Effector CD4-positive, alpha-beta T cell (primary cell): ENCODE results near the gene TSKU.
"Not testable (repeated sequence)": the region's sequence is repeated elsewhere in the genome, so short reads cannot be mapped to it uniquely, and the experiment has no call there.

Source experiments
- DNase-seq: peaks from one replicate; pipeline ENCODE4 v3.0.0-alpha.2; 2020

Gene TSKU

DNA sequence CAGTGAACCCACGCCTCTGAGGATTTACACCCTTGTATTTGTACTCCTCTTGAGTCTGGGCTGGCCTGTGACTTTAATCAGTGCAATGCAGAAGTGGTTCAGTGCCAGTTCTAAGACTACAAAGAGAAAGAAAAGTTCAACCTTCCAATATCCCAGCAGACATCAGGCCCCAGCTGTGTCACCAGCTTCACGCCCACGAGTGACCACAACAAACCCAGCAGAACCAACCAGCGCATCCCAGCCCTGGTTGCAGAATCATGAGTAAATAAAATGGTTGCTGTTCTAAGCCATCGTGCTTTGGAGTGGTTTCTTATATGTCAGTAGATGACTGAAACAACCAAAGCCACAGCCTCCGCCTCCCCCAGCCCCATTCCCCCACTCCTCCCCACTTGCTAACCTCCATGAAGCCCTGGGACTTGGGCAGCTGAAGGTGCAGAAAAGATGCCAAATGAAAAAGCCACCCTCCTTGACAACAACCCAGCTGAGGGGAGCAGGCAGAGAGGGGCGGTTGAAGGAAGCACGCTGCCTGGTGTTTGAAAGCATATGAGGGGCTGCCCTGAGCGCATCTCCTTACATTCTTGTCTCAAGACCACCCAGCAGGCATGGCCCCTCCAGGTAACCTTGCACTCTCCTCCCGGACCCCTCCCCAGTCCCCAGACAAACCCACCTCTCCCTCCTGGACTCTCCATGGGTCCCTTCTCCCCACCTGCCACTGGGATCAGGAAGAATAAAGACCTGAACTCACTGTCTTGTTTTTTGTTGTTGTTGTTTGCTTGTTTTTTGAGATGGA, 20.9 kb downstream of the TSKU start:
- DNase-seq: no peak

DNA sequence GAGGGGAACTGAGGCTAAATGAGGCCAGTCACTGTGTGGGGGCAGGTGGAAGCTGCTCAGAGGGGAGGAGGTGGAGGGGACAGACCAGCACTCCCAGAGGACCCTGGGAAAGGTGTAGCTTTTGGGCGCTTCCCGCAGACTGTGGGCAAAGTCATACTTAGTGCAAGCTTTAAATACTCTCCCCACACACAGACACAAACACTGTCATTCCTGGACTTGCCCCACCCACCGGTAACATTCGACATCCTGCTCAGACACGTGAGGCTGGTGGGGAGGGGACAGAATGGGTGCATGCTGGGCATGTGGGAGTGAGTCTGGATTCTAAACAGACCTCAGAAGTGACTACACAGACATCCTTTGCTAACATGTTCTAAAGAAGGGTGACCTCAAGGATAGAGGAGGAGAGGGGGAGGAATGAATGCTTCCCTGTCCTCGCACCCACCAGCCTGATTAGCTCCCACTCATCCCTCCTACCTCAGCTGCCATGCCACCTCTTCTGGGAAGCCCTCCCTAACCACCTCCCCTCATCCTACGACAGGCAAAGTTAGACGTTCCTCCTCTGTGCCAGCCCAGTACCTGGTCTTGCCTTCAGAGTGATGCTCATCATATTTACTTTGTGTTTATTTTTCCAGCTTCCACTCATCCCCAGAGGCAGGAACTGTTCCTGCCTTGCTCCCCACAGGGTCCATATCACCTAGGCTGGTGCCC, 22.2 kb downstream of the TSKU start:
- DNase-seq: no peak

DNA sequence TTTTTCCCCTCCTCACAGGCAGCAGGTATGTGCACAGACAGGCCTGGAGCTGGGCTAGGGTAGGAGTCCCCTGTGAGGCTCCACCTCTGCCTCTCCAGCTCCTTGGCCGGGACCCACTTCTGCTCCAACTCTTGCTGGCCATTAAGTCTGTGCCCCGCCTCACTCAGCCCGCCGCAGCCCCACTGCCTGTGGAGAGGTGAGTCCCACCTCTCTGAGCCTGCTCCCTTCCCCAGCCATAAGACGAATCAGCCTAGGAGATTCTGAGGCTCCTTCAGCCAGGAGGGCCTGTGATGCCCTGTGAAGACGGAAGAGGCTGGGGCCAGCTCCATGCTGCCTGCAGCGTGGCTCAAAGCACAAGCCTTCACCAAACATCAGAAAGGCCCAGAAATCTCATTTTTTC, 23.0 kb downstream of the TSKU start:
- DNase-seq: no peak

DNA sequence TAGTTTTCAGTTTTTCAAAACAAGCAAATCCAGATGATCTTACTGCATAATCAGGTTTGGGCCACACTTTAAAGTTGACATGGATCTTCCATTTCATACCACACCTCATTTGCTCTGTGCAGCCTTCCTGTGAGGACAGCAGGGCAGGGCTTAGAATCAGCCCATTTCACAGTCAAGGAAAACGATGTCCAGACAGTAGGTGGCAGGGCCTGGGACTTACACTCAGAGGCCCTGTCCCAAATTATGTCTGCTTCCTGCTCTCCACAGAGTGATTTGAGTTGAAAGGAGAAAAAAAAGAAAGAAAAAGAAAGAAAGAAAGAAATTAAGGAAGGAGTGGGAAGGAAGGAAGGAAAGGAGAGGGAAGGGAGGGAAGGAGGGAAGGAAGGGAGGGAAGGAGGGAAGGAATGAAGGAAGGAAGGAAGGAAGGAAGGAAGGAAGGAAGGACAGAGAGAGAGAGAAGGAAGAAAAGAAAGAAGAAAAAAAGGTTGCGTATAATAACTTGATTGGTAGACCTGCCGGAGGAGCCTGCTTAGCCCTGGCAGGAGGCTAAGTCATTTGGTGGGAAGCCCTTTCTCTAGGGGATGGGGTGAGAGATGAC, 23.6 kb downstream of the TSKU start:
- no peak for DNase-seq

DNA sequence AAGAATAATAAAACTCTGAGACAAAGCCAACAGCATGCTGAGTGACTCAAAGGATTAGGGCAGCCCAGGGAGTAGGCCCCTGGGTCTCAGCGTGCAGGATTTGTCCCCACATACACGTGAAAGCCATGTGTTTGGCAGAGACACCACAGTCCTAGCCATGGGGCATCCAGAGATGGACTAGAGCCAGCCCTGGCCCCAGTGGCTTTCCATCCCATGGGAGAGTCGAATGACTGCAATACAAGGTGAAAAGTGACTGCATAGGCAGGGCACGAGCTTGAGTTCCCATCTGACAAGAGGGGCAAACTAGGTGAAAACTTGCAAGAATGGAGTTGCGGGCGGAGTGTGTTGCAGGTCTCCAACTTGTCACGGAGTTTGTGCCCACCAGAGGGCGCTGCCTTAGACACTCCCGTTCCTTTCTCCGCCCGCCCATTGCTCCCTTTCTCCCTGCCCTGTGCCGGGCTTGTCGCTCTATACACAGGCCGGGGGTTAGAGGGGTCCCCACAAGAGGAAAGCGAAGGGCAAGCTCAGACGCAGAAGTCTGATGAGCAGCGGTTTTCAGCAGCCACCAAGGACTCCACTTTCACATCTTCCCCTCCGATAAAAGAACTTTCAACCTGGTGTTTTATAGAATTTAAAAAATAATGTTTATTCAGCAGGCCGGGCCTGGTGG, 24.2 kb downstream of the TSKU start:
- peak; percentile 45 for DNase-seq

DNA sequence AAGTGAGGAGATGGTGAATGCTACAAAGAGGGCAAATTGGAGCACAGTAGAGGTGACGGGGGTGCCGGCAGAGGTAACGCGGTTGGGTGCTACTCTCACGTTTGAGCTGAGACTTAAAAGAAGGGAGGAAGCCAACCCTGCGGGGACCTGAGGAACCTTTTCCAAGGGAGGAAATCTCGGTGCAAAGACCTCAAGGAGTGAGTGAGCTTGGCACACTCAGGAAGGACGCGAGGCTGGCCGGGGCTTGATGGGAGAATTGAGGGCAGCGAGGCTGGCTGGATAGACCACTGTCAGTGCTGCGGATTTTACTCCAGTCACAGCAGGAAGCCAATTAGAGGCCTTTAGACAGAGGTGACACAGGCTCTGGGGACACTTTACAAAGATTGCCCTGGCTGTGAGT, 25.0 kb downstream of the TSKU start:
- DNase-seq: no peak

DNA sequence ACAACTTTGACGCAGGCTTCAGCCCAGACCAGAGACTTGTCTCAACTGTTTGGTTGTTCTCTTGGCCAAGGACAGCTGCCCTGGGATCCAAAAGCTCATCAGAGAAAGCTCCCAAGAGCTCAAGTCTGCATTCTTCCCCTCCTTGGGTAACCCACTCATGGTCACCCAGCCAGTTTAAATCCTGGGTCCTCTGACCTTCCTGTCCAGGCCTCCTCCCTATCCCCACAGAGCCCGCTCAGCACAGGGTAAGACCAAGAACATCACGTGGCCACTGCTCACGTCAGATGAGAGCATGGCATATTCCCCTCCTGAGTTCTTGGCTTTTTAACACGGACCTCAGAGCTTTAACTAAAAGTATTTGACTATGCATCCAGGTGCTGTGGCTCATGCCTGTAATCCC, 25.8 kb downstream of the TSKU start:
- DNase-seq: no peak

DNA sequence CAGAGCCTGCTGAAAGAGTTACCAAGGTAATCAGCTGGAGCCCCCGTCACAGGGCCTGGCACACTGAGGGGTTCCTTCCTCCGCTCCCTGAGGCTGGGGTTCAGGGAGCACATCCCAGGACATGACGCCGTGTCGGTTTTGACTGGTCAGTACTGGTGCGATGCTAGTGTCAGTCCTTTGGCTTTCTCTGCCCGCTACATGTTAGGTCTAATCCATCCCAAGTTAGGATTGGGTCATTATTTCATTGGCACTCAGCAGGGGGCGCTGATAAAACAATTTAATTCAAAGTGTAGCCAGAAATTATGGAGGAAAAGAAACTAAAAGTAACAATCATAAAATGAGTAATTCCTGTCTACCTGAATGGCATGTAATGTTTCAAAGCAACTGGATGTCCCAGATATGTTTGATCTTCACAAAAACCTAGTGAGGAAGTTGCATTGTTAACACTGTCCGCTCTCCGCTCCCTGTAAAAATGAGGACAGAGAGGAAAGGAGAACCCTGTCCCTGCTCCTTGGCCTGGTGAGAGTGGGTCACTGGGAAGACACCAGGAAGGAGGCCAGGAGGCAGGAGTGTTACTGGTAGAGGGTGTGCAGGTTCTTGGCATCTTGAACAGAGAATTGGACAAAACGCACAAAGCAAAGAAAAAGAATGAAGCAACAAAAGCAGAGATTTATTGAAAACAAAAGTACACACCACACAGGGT, 27.1 kb downstream of the TSKU start:
- no peak for DNase-seq

DNA sequence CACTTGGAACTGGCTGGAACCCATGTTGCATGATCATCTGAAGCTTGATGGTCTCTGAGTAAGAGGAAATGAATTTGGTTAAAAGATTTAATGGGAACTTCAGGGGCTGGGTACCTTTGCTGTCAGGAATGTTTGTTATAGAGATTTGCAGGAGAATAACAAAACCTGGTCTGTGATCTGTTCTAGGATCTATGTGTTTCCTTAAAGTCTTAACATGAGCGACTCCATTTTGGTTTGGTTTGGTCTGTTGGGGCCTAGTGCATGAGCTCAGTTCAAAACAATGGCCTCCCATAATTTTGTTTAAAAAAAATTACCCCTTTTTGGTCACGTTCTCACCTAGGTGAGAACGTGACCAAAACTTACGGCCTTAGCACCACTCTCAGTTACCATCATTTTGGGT, 28.1 kb downstream of the TSKU start:
- DNase-seq: no peak

DNA sequence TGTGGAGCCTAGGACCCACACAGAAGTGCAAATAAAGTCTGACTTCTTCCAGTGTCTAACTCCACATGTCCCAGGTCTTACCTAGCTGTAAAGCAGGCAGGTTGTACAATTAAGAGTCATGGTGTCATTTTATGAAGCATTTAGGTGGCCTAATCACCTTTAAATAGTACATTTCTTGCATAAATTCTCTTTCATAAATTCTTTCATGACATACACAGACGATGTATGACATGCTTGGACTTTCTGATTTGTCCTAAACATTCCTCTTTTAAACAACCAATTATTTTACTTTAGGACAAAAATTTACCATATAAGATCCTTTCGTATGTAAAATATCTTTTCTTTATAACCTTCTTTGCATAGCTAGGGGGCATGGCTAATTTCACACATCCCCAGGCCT, 31.3 kb downstream of the TSKU start:
- DNase-seq: no peak

DNA sequence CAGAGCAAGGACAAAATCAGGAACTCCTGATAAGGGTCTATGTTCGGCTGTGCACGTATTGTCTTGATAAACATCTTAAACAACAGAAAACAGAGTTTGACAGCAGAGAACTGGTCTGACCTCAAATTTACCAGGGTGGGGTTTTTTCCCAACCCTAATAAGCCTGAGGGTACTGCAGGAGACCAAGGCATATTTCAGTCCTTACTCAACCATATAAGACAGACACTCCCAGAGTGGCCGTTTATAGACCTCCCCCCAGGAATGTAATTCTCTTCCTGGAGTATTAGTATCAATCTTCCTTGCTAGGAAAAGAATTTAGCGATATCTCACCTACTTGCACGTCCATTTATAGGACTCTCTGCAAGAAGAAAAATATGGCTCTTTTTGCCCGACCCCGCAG, 32.5 kb downstream of the TSKU start:
- DNase-seq: not testable (repeated sequence)

DNA sequence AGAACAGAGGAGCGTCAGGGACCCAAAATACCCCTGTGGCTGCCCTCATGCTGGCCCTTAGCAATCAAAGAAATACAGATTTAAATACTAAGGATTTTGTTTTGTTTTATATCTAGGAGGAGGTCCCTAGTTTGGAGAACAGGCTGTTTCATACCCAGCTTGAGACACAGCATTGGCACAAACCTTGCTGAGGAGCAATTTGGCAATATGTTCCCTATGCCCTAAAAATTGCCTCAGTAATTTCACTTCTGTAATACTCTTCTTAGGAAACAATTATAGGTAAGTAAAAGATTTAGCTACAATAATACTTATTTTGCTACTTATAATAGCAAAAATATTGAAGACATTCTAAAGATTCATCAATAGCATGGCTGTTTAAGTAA, 37.0 kb downstream of the TSKU start:
- DNase-seq: no peak

DNA sequence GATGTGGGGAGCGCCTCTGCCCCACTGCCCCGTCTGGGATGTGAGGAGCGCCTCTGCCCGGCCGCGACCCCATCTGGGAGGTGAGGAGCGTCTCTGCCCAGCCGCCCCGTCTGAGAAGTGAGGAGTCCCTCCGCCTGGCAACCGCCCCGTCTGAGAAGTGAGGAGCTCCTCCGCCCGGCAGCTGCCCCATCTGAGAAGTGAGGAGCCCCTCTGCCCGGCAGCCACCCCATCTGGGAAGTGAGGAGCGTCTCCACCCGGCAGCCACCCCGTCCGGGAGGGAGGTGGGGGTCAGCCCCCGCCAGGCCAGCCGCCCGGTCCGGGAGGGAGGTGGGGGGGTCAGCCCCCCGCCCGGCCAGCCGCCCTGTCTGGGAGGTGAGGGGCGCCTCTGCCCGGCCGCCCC, 38.2 kb downstream of the TSKU start:
- not testable (repeated sequence) for DNase-seq

DNA sequence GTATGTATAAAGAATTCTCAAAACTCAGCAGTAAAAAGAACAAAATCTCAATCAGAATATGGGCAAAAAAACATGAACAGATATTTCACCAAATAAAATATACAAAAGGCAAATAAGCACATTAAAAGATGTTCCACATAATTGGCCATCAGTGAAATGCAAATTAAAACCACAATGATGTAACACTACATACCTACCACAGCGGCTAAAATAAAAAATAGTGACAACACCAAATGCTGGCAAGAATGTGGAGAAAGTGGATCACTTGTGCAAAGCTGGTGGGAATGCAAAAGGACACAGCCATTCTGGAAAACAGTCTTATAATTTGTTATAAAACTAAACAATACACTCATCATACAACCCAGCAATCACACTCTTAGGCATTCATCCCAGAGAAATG, 39.2 kb downstream of the TSKU start:
- no peak for DNase-seq

DNA sequence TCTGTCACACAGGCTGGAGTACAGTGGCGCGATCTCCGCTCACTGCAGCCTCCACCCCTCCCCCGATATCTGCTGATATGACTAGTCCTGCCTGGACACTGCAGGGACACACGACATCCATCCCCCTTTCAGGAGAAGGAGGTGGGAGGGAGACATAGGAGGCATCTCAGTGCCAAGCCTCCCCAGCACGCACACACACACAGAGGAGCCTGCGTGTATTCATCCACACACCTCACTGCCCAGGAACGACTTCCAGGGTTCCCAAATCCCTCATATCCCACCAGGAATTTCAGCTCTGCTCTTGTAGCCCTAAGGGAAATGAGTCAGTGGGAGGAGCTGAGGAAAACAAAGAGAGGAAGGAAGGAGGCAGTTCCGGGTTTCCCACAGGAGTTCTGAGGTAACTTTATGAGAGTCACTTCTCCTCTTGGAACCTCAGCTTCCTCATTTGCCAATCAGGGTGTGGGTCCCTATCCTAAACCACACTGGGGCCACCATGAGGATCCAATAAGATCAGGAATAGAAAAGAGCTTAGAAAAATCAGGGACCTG, 40.4 kb downstream of the TSKU start:
- DNase-seq: no peak

DNA sequence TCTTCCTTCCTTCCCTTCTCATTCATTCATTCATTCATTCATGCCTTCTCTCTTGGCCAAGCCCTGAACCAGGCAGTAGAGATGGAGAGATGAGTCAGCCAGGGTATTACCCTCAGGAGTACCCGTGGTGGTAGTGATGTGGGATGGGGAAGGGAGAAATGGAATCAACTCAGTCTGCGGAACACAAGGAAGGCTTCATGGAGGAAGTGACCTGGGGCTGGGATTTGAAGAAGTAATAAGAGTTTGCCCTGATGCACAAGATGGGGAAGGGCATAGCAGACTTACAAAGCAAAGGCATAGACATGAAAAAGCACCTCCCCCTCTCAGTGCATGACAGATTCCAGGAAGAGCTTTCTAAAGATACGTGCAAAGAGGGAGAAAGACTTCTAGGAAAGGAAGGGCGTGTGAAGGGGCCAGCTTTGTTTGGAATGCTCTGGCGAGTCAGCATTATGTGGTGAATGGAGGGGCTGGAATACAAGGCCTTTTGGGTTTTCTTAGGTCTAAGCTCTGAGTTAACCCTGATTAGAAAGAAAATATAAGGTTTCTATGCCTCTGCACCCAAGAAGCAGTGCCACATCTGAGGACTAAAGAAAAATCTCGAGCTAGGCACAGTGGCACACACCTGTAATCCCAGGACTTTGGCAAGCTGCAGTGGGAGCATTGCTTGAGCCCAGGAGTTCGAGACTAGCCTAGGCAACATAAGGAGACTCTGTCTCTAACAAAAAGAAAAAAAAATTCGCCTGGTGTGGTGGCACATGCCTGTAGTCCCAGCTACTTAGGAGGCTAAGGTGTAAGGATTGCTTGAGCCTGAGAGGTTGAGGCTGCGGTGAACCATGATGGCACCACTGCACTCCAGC, 41.2 kb downstream of the TSKU start:
- no peak for DNase-seq

DNA sequence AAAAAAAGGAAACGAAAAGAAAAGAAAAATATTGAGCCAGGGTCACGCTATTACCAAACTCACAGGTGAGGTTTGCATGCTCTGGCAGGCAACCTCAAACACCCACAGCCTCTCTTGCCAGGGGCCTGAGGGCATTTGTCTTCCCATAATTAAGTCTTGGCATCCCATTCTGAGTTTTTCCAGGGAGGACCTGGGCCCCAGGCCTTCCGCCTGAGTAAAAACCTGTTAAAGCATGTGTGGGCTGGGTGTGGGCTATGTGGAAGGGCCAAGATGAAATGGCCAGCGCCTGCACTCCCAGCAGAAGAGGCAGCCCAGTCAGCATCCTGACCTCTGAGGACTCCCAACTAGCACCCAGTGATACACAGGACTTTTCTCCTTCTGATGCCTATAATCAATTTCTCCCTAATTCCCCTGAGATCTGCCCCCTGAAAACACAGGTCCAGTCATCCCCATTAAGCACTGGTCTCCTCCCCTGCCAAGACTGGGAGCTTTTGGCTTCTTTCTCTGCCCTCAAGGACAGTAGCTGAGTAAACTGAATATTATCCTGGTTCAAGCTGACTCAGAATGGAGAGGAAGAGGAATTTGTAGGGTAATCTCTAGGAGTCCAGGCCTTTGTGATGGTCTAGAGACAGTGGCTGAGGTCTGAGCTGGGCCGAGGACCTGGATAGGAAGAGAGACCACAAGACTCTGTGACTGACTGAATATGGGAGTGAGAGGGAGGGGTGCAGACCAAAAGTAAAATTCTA, 42.0 kb downstream of the TSKU start:
- no peak for DNase-seq

DNA sequence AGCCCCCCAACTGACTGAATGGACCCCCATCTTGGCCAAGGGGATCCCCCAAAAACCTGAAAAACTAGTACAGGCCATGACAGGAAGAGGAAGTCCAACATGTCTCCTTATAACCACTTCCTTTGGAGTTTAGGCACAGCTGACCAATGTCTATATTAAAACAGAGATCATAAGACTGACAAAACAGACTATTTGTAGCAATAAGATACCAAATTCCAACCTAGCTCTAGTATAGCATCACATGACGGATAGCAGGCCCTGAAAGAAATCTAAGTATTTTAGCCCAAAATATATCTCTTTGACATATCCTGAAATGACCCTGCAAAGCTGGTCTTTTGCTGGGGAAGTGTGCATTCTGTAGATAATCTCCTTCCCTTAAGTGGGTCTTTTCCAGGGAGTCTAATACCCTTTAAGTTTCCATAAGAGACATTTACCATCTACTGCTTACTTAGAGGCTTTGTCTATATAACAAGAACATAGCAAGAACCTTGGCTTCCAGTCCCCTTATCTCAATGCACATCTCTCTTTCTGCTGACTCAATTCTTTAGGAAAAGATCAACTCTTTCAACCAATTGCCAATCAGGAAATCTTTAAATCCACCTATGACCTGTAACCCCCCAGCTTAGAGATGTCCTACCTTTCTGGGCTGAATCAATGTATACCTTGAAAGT, 42.7 kb downstream of the TSKU start:
- no peak for DNase-seq

DNA sequence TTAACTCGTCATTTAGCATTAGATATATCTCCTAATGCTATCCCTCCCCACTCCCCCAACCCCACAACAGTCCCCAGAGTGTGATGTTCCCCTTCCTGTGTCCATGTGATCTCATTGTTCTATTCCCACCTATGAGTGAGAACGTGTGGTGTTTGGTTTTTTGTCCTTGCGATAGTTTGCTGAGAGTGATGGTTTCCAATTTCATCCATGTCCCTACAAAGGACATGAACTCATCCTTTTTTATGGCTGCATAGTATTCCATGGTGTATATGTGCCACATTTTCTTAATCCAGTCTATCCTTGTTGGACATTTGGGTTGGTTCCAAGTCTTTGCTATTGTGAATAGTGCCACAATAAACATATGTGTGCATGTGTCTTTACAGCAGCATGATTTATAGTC, 43.4 kb downstream of the TSKU start:
- not testable (repeated sequence) for DNase-seq

DNA sequence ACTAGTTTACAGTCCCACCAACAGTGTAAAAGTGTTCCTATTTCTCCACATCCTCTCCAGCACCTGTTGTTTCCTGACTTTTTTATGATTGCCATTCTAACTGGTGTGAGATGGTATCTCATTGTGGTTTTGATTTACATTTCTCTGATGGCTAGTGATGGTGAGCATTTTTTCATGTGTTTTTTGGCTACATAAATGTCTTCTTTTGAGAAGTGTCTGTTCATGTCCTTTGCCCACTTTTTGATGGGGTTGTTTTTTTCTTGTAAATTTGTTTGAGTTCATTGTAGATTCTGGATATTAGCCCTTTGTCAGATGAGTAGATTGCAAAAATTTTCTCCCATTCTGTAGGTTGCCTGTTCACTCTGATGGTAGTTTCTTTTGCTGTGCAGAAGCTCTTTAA, 43.8 kb downstream of the TSKU start:
- DNase-seq: not testable (repeated sequence)
